Measurements from ENCODE around the gene PDE1C. TPM values are rescaled to one million over a fixed set of nuclear protein-coding genes. Genes with fewer than 3 reads are reported as not detected.

Gene PDE1C
- total RNA-seq, 2 experiments from 2014 or later, result not detected

- DNase-seq (ENCODE audit: low spot score), result no peak
- no peaks in the 10 kb centered on the region for H4K20me1 ChIP-seq (ENCODE audit: insufficient read depth, low read length)
- no peak overlapping the region for H3K4me2 ChIP-seq (ENCODE audit: low read length)
- CTCF ChIA-PET (ENCODE audit: unreplicated experiment), result no interaction called here
- TF ChIP-seq EZH2phosphoT487 (IDR thresholded peaks at IDR 0.05; ENCODE audit: borderline replicate concordance, low read depth, low read length) (no peak), CTCF (conservative IDR thresholded peaks at IDR 0.05; ENCODE audit: low read length) (no peak)
- intact Hi-C loops (cut with micrococcal nuclease; ENCODE audit: unreplicated experiment), result no loop called here
- H3K36me3 ChIP-seq (ENCODE audit: insufficient read depth, low read length), result no peaks in the 10 kb centered on the region
- no peaks in the 10 kb centered on the region for H3K4me1 ChIP-seq (ENCODE audit: insufficient read depth, low read length, poor library complexity, severe bottlenecking)
- H3K79me2 ChIP-seq (ENCODE audit: insufficient read depth, low read depth, low read length), result no peaks in the 10 kb centered on the region
- no TSS peak for BruUV-seq (replicated peaks)
- no peak overlapping the region for H3K4me3 ChIP-seq (ENCODE audit: low read depth, low read length, poor library complexity, severe bottlenecking)
- H3K9me2 ChIP-seq (ENCODE audit: insufficient read depth, low read length), result no peaks in the 10 kb centered on the region
- H3K27ac ChIP-seq (ENCODE audit: low read depth, low read length, poor library complexity, severe bottlenecking), result no peak overlapping the region
- POLR2A ChIA-PET, result no interaction called here
- no peaks in the 10 kb centered on the region for H3K9me3 ChIP-seq (ENCODE audit: low read length)
- no peak overlapping the region for H2AFZ ChIP-seq (ENCODE audit: low read length)
Observed at GRCh38 chr7:31705377-31705776, 364.8 kb downstream of the PDE1C start.

GRCh38 chr7:31702354-31702753 lies 367.9 kb downstream of the PDE1C start:
- intact Hi-C loops (cut with micrococcal nuclease; ENCODE audit: unreplicated experiment), result no loop called here
- no TSS peak for BruUV-seq (replicated peaks)

More at GRCh38 chr7:31702354-31702753, 367.9 kb downstream of the PDE1C start:
- Histone ChIP-seq H3K27ac (ENCODE audit: low read depth, low read length, poor library complexity, severe bottlenecking) (no peak overlapping the region), H3K9me2 (ENCODE audit: insufficient read depth, low read length) (no peaks in the 10 kb centered on the region), H3K4me3 (ENCODE audit: low read depth, low read length, poor library complexity, severe bottlenecking) (no peak overlapping the region), H3K9me3 (ENCODE audit: low read length) (no peaks in the 10 kb centered on the region), H4K20me1 (ENCODE audit: insufficient read depth, low read length) (no peaks in the 10 kb centered on the region), H3K4me1 (ENCODE audit: insufficient read depth, low read length, poor library complexity, severe bottlenecking) (no peaks in the 10 kb centered on the region), H2AFZ (ENCODE audit: low read length) (no peak overlapping the region), H3K36me3 (ENCODE audit: insufficient read depth, low read length) (no peaks in the 10 kb centered on the region), H3K4me2 (ENCODE audit: low read length) (no peak overlapping the region), H3K79me2 (ENCODE audit: insufficient read depth, low read depth, low read length) (no peaks in the 10 kb centered on the region)
- no peak for TF ChIP-seq CTCF (conservative IDR thresholded peaks at IDR 0.05; ENCODE audit: low read length)
- no peak for TF ChIP-seq EZH2phosphoT487 (IDR thresholded peaks at IDR 0.05; ENCODE audit: borderline replicate concordance, low read depth, low read length)
- POLR2A ChIA-PET, result no interaction called here
- CTCF ChIA-PET (ENCODE audit: unreplicated experiment), result no interaction called here
- DNase-seq (ENCODE audit: low spot score), result no peak
